ENCODE data around the gene KIAA1328. TPM values are rescaled to one million over a fixed set of nuclear protein-coding genes. Genes with fewer than 3 reads are reported as not detected.

Gene KIAA1328
- total and polyA plus RNA-seq, 2 experiments from 2014 or later, result 3.3 to 12.5 TPM

GRCh38 chr18:36812678-36813077 is 16.2 kb upstream of the KIAA1328 start:
- Histone ChIP-seq H3K27me3 (no peaks in the 10 kb centered on the region), H2AFZ (no peak overlapping the region), H4K20me1 (ENCODE audit: insufficient read depth, poor library complexity, severe bottlenecking) (no peaks in the 10 kb centered on the region), H3K27ac (no peak overlapping the region), H3K4me3 (no peak overlapping the region), H3K36me3 (replicated peaks; ENCODE audit: insufficient read depth, low read depth) (no peaks in the 10 kb centered on the region), H3K4me1 (ENCODE audit: insufficient read depth) (no peaks in the 10 kb centered on the region), H3K9me3 (ENCODE audit: low read depth) (no peaks in the 10 kb centered on the region), H3K79me2 (no peaks in the 10 kb centered on the region), H3K4me2 (no peak overlapping the region), H3K9me2 (replicated peaks; ENCODE audit: insufficient read depth) (no peaks in the 10 kb centered on the region)
- WGBS (ENCODE audit: low lambda C conversion rate, missing lambda C conversion rate), result 89% methylated on average over 3 of the region's 3 CpGs
- no peak for DNase-seq (ENCODE audit: low spot score)
- TF ChIP-seq CTCF (IDR thresholded peaks at IDR 0.05; ENCODE audit: poor library complexity) (no peak), EZH2phosphoT487 (IDR thresholded peaks at IDR 0.05; ENCODE audit: low read depth, severe bottlenecking, unreplicated experiment) (no peak), EZH2 (IDR thresholded peaks at IDR 0.05; ENCODE audit: borderline replicate concordance) (no peak)

GRCh38 chr18:36813101-36813775 is 15.7 kb upstream of the KIAA1328 start:
- Histone ChIP-seq H3K4me3 (no peak overlapping the region), H3K9me3 (ENCODE audit: low read depth) (no peaks in the 10 kb centered on the region), H3K79me2 (no peaks in the 10 kb centered on the region), H2AFZ (no peak overlapping the region), H3K9me2 (replicated peaks; ENCODE audit: insufficient read depth) (no peaks in the 10 kb centered on the region), H3K4me2 (no peak overlapping the region), H3K36me3 (replicated peaks; ENCODE audit: insufficient read depth, low read depth) (no peaks in the 10 kb centered on the region), H3K27me3 (no peaks in the 10 kb centered on the region), H3K27ac (no peak overlapping the region), H3K4me1 (ENCODE audit: insufficient read depth) (no peaks in the 10 kb centered on the region), H4K20me1 (ENCODE audit: insufficient read depth, poor library complexity, severe bottlenecking) (no peaks in the 10 kb centered on the region)
- WGBS (ENCODE audit: low lambda C conversion rate, missing lambda C conversion rate), result 93% methylated on average over 4 of the region's 4 CpGs
- no peak for DNase-seq (ENCODE audit: low spot score)
- TF ChIP-seq CTCF (IDR thresholded peaks at IDR 0.05; ENCODE audit: poor library complexity), result no peak

- H3K27ac ChIP-seq, result no peak overlapping the region
- 99% methylated on average over 3 of the region's 3 CpGs for WGBS (ENCODE audit: low lambda C conversion rate, missing lambda C conversion rate)
- no peaks in the 10 kb centered on the region for H4K20me1 ChIP-seq (ENCODE audit: insufficient read depth, poor library complexity, severe bottlenecking)
- H3K79me2 ChIP-seq, result no peaks in the 10 kb centered on the region
- no peaks in the 10 kb centered on the region for H3K9me3 ChIP-seq (ENCODE audit: low read depth)
- H3K4me1 ChIP-seq (ENCODE audit: insufficient read depth), result no peaks in the 10 kb centered on the region
- no peaks in the 10 kb centered on the region for H3K36me3 ChIP-seq (replicated peaks; ENCODE audit: insufficient read depth, low read depth)
- no peaks in the 10 kb centered on the region for H3K27me3 ChIP-seq
- no peak for DNase-seq (ENCODE audit: low spot score)
- TF ChIP-seq EZH2 (IDR thresholded peaks at IDR 0.05; ENCODE audit: borderline replicate concordance), result no peak
- no peak for TF ChIP-seq EZH2phosphoT487 (IDR thresholded peaks at IDR 0.05; ENCODE audit: low read depth, severe bottlenecking, unreplicated experiment)
- TF ChIP-seq CTCF (IDR thresholded peaks at IDR 0.05; ENCODE audit: poor library complexity), result no peak
- no peak overlapping the region for H2AFZ ChIP-seq
- no peak overlapping the region for H3K4me2 ChIP-seq
- H3K9me2 ChIP-seq (replicated peaks; ENCODE audit: insufficient read depth), result no peaks in the 10 kb centered on the region
- H3K4me3 ChIP-seq, result no peak overlapping the region
These were observed 15.1 kb upstream of the KIAA1328 start for GRCh38 chr18:36813824-36814223.
